HG02798 (cell line): ENCODE measurements around the gene SLC22A31.

Source experiments
- ATAC-seq: cut with Tn5 transposase; IDR thresholded peaks from one replicate; pipeline ENCODE4 v1.9.1; 2021; ENCODE audit warnings: mild to moderate bottlenecking; ENCODE audit not compliant: unreplicated experiment, poor library complexity

The SLC22A31 gene

GRCh38 chr16:89183975-89184676, 16.2 kb downstream of the SLC22A31 start:
- no peak for ATAC-seq

- ATAC-seq, result no peak
These were observed 16.9 kb downstream of the SLC22A31 start for GRCh38 chr16:89183463-89183862.

- ATAC-seq, result no peak
These were observed 20.6 kb downstream of the SLC22A31 start for GRCh38 chr16:89179656-89180315.

DNA sequence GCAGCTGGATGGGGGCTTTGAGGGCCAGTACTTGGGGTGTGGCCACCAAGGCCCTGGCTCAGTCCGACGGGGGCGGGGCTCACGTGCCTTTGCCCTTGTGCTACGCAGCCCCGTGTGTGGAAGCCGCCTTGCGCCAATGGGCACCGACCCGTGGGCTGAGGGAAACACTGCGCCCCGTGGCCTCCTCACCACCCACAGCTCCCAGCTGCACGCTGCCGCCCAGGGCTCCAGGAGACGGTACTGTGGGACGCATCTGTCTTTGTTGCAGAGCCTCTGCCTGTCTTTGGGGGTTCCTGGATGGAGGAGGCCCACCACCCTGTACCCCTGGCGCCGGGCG, 21.2 kb downstream of the SLC22A31 start:
- no peak for ATAC-seq

- no peak for ATAC-seq
These were observed 21.7 kb downstream of the SLC22A31 start for GRCh38 chr16:89178453-89179147.

GRCh38 chr16:89177501-89177900, 22.8 kb downstream of the SLC22A31 start:
- no peak for ATAC-seq

GRCh38 chr16:89176717-89177116, 23.6 kb downstream of the SLC22A31 start:
- ATAC-seq, result no peak

- ATAC-seq, result no peak
These were observed 24.1 kb downstream of the SLC22A31 start for GRCh38 chr16:89176147-89176690.

- no peak for ATAC-seq
These were observed 24.8 kb downstream of the SLC22A31 start for GRCh38 chr16:89175280-89176146.

DNA sequence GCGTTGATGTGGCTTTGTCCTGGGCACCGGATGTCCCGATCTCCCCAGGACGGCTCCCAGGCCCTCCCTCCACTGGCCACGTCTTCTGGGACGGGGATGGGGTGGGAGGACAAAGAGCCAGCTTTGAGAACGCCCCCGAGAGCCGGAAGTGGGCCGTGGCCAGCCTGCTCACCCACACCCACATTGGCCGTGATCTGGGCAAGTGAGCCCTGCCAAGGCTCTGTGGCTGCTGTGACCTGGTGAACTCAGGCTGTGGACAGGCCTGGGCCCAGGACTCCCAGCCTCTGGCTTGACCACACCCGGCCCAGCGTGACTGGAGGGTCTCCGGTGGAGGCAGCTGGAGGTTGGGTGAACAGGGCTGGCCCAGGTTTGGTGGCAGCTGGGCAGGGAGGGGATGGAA, 25.5 kb downstream of the SLC22A31 start:
- no peak for ATAC-seq

DNA sequence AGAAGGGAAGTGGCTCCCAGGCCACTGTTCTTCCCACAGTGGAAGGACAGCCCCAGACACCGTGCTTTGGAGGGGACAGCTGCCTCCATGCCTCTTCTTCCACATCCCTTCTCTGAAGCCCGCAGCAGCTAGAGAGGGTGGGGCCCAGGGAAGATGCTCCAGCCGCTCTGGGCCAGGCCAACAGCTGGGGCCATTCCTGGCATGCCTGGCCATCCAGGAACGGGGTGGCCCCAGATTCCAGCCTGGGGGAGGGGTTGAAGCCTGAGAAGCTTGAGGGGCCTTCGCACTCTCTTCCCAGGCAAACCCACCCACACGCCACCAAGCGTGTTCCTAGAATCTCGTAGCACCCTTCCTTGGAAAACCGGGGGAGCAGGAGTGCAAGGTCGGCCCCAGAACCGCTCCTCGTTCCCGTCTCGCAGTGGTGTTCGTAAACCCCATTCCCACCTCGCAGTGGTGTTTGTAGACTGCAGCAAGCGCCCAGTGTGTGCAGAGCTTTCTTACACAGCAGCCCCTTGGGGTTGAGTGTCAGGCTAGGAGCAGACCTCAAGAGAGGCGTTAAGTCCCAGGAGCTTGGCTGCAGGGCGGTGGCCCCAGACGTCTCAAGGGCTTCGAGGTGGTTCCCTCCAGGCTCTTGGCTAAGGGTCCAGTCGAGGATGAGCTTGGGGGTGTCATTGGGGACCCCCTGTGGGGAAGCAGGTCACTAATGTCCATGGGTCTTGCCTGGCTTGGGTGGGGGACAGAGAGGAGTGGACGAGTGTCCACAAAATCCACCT, 26.1 kb downstream of the SLC22A31 start:
- no peak for ATAC-seq

- ATAC-seq, result no peak
These were observed 27.0 kb downstream of the SLC22A31 start for GRCh38 chr16:89173174-89173921.

DNA sequence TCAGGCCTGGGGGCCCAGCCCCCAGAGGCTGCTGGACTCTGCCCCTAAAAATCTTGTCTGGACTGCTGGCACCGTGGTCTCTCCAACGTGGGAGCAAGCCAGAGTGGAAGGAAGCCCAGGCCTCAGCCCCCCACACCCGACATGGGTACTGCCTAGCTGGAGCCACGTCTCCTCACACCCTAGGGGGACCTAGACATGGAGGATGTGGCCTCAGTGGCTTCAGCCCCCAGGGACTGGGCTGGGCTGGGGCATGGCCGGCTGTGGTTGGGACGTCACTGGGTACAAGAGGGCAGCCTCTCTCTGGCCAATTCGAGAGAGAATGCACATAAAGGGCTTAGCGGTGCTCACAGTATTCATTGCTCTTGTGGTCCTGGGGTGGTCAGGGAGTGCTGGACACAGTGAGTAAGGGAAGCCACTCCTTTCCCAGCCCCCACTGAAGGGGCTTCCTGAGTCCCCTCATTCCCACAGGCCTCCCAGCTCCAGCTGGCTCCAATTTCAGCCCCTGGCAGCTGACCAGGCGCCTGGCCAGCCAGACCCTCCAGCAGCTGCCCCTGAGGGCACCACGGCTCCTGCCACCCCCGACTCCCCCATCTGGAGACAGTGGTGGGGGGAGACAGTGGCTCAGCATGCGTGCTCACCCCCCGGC, 27.7 kb downstream of the SLC22A31 start:
- ATAC-seq, result no peak

GRCh38 chr16:89172171-89172527, 28.2 kb downstream of the SLC22A31 start:
- ATAC-seq, result no peak

GRCh38 chr16:89171216-89172170, 28.8 kb downstream of the SLC22A31 start, which contains the start of gene CDH15:
CDH15 (plus strand) TSS chr16:89171748; CDS start chr16:89171832, 84 bp downstream.
- peak; percentile 85 for ATAC-seq

DNA sequence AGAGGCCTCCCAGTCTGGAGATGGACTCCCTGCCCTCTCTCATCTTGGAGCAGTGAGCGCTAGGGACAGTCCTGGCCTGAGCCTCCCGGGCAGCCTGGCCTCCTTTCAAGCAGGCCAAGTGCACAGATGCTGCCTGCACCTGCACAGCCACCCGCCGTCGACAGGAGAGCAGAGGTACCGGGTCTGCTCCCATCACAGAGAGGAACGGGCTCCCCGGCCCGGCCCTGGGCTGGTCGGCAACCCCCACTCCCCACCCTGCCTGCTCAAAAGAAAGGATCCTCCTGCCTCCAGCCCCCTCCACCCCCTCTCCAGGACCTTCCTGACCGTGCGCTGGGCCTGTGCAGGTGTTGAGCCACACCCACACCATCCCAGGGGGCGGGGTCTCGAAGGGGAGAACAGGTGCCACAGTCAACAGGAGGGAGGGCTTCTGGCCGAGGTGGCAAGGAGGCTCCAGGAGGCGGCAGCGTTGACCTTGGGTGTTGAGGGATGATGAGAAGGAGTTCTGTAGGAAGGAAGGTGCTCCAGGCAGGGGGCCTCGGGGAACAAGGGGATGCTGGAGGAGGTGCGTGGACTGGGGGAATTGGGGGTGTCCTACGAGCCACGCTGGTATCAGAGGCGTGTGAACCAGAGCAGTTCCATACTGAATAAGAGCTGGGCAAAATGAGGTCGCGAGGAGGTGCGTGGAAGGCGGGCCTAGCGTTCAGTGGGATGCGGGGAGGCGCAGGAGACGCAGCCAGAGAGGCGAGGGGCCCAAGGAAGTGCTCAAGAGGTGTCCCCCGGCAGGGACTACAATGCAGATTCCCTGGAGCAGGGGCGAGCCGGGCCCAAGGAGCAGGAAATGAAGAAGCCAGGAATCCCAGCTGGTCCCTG, 29.8 kb downstream of the SLC22A31 start:
- no peak for ATAC-seq
